HG02840 (cell line): ENCODE data around the gene DNAH8.
"Not testable (repeated sequence)": the region's sequence is repeated elsewhere in the genome, so short reads cannot be mapped to it uniquely, and the experiment has no call there.

ENCODE experiments used
- ATAC-seq: cut with Tn5 transposase; IDR thresholded peaks from one replicate; pipeline ENCODE4 v1.9.1; 2021; ENCODE audit warnings: mild to moderate bottlenecking, moderate library complexity, moderate number of reproducible peaks; ENCODE audit not compliant: unreplicated experiment, low FRiP score

The DNAH8 gene

DNA sequence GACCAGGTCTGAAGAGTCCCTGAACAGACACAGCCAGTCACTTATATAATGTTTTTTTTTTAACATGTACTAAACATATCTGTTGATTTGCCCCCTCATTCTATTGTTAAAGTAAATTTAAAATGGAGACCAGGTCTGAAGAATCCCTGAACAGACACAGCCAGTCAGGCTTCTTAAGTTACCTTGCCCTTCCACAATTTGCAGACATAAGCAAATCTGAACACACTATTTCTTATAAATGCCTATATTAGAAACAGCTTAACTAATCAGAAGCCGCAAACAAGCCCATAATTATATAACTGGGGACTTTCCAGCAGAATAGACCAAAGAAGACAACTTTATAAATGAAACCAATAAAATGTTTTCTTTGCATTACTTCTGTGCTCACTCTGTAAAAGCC lies 118.2 kb downstream of the DNAH8 start:
- ATAC-seq, result no peak

DNA sequence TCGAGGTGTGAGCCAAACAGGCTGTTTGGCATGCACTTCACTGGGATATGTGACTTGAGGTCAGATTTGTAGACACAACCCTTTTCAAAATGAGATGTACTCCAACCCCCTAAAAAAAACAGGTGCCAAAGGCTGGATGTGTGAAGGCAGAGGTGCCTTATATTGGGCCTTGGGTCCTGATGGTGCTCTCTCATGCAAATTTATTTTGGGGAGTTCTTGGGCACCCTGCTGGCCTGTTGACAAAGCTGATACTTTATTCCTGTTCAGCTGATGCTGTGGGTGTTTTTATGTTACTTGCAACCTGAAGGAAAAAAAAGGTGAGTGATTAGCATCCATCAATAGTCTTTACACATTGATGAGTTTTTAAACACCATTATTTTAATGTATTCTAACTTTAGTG lies 121.5 kb downstream of the DNAH8 start:
- no peak for ATAC-seq

DNA sequence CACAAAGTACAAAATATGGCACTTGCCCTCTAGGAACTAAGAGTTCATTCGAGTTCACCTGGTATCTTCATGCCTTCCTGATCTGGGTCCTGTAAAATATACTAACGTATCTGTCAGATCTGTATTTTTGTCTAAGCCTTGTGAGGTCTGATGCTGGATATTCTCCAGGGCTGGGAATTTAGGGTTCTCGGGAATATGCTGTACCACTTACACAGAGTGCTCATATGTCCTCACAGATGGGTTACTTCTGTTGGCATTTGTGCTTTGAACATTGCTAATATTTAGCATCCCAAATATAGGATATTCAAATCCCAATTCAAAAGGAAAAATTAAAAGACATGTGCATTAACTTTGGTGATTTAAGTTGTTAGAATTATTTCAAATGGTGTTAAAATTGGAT lies 122.0 kb downstream of the DNAH8 start:
- ATAC-seq, result no peak

DNA sequence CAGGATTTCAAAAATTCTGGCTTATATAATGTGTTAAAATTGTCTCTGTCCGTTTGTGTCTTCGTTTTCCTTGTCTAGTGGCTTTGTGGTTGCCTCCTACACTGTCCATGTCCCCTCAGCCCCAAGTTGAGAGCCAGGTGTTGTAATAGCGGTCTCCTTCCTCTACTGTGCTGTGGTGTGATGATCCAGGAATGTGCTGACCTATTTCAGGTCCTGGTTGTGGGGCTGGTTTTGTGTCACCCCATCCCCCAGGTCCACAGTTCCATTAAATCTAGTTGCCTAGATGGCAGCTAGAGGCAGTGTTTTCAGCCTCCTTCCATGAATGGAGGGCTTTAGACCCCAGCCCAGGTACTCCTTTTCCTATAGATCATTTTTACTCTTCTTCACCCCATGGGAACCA lies 128.7 kb downstream of the DNAH8 start:
- no peak for ATAC-seq

DNA sequence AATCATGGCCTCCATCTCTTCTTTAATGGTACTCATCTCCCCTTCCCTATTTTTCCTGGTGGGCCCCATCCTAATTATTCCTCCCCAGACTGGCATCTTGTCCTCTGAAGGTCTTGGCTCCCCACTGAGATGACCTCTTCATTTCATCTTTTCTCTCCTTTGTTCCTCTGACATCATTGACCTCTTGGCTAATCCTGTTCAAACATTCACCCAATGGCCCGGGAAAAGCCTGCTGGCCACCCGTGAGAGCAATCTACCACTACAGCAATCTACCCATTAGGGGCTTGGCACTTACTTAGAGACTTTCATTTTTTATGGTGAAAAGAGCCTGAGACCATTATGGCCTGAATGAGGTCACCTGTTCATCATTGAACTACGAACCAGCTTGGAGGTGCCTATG lies 130.8 kb downstream of the DNAH8 start:
- no peak for ATAC-seq

DNA sequence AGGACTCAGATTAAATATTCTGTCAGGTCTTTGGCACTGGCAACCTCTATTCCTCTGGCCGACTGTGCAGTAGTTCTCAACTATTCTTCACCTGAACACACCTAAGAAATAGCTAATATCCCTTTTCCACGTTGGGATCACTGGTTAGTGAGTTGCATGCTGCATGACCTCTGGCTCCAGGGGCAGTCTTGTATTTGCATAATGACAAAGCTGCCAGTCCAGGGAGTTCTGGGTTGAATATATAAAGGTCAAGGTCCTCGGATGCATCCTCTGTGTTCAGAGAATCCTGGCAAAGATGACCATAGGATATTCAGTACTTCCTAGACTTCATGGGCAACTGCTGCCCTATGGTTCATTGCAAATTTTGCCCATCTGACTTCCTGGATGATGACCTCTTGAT lies 131.2 kb downstream of the DNAH8 start:
- ATAC-seq, result no peak

DNA sequence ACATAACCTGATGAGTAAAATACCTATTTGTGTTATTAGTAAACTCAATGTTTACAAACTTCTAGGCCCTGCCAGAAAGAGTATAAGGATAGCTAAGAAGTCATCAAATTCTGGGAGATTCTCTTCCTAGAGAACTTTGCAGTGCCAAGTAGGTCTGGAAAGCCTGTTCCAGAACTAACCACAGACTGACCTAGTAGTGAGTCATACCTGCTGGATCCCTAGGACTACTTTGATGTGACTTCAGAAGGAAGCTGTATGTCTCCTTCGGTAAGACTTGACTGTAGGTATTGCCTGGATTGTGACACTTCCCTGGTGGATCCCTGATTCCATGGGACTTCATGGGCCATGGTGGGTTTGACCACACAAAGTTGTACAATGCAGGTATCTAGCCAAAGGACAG lies 131.7 kb downstream of the DNAH8 start:
- ATAC-seq, result no peak

DNA sequence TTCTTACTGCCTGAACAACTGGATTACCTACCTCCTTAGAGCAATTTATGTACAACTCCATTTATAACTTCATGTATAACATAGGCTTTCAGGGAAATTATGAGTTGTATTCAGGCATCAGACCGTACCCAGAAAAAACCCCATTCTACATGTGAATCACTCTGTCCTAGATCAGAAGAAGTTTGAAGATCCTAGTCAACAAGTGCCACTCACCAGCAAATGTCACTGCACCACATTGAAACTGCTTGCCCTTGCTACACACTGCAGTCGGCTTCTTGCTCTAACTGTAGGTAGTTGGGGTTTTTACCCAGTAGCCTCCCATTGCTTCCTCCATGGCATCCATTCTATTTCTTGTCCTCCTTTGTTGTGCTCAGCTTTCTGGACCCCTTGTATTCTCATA lies 132.4 kb downstream of the DNAH8 start:
- ATAC-seq, result no peak

DNA sequence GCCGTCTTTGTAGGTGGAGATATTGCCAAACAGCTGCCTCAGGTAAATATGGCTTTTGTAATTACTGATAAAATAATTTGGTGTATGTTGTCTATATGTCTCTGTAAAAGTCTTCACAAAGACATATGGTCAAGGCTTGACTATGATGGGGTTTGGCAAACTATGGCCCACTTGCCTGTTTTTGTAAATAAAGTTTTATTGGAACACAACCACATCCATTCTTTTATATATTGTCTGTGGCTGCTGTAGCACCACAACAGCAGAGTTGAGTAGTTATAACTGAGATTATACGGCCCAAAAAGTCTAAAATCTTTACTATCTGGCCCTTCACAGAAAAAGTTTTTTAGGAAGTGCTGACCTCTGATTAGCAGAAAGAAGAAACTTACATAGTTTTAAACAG lies 133.6 kb downstream of the DNAH8 start:
- ATAC-seq, result no peak

DNA sequence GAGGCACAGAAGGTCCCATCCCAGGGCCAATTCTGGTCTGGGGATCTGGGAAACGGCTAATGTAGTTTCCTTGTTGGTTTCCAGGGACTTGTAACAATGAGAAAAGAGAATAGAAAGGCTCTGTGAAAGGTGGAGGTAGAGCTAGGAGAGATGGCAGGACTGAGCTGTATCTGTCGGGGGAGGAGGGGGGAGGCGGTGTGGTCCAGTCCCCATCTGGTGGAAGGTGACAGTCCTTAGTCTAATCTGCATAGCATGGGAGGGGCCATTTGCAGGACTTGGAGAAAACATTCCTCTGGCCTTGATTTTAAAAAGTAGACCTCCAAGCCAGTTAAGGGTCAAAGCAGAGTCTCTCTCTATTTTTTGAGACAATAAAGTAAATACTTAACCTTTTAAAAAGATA lies 137.1 kb downstream of the DNAH8 start:
- no peak for ATAC-seq

DNA sequence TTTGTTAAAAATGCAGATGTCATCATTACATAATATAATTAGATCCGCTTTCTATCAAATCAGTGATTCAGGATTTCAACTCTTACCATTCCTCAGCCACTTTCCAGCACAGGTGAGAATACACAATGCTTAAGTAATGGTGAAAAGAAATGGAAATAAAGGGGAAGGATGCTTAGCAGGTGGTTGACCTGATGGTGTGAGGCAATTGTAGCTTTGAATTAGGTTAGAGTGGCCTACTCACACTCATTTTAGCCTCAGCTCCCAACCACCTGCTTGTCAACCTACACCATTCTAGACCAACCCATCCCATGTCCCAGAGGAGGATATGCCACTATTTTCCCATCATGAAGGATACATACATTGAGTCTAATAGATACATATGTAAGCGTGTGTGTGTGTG lies 138.1 kb downstream of the DNAH8 start:
- ATAC-seq, result no peak

DNA sequence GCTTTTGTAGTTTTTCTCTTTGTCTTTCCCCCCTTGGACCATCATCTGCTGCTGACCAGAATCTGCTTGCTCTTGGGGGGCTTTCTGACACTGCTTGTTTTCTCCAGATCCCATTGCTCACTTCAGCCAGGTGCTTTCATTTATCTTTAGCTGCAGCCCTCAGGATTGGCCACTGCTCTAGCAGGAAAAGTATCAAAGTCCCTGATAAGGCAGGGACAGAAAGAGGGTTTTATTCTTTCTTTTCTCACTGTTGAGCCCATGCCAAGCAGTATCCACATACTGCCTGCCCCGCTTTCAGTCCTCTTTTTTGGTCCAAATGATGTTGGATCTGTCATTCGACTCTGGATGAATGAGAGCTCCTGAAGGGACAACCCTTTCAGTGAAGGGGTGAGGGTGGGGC lies 141.4 kb downstream of the DNAH8 start:
- ATAC-seq, result no peak

DNA sequence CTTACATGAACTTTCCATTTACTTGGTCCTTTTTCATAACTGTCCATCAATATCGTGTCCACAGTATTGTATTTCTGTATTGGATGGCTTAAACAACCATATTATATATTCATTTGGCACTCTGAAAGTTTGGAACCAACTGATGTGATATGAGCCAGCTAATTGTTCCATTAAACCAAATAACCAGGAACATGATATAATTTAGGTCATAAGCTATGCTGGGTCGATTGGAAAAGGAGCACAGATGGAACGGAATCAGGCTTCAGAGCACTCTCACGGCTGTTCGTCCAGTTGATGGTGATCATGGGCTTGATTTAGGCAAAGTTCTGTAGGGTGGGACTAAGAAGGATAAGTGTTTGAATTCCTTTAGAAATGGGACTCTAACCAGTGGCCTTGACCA lies 142.7 kb downstream of the DNAH8 start:
- no peak for ATAC-seq

DNA sequence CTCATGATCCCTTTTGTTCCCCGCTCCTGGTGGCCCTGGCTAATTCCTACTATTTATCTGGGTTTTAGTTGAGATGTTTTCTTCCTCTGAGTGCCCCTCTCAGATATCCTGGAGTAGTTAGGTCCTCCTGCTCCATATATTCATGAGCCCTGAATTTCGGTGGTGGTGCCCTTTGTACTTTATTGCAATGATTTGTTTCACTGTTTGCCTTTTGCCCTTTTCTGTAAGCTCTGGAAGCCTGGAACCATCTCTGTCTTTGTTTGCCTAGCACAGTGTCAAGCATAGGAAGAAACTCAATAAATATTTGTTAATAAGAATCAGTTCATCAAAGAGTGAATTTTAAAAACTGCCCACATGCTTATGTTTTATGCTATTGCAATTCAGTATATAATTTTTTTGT lies 144.9 kb downstream of the DNAH8 start:
- ATAC-seq, result no peak

DNA sequence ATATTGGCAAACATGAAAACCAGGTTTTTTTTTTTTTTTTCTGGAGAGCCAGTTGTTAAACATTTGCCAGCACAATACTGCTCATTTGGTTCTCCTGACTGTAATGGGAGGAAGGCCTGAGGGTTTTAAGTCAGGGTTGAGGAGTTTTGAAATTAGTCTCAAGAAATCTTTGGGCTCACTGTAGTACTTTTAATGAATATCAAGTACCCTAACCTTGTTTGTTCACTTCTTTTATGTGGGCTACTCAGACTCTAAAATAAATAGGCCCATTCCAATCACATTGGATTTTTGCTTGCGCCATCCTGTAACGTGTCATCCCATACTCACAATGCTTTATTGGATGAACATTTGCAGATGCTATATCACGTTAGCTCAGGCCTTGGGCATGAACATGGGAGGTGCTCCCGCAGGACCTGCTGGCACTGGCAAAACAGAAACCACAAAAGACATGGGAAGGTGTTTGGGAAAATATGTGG lies 146.9 kb downstream of the DNAH8 start:
- ATAC-seq, result no peak

DNA sequence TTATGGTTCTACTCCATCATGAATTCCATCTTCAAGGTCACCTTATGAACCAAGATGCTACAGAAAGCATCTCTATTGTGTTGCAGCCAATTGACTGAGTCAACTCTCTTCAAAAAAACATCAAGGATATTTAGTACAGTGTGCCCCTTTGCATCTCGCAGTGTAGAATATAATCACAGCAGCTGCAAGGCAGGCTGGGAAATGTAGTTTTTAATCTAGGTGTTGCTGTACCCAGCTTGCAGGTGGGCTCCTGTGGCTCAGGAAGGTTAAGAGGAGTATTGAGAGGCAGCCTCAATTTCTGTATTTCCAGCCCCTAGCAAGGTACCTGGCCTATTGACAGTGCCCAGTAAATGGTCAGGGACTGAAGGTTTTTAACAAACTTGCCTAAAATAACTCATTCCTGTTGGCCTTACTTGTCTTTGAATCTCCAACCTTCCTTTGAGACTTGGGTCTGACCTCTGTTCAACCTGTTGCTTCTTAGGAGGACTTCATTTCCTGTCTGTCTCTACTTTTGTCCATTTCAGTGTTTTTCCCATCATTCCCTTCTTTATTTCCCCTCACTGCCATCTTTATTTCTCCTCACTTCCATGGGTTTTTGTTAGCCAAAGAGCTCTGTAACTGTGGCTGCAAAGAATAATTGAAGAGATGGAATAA lies 150.5 kb downstream of the DNAH8 start:
- no peak for ATAC-seq

DNA sequence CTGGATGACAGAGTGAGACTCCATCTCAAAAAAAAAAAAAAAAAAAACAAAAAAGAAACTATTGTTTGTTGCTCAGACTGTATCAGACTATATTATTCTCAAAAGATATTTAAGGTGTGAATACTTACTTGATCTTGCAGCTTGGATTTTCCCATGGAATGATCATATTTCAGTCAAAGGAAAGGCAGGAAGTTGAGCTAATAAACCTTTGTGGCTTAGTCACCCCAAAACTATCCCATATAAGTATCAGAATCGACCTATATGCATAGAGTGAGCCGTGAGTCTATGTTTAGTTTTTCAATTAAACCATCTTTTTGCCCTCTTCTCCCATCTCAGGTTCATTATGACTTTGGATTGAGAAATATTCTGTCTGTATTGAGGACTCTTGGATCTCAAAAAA lies 152.6 kb downstream of the DNAH8 start:
- ATAC-seq, result no peak

DNA sequence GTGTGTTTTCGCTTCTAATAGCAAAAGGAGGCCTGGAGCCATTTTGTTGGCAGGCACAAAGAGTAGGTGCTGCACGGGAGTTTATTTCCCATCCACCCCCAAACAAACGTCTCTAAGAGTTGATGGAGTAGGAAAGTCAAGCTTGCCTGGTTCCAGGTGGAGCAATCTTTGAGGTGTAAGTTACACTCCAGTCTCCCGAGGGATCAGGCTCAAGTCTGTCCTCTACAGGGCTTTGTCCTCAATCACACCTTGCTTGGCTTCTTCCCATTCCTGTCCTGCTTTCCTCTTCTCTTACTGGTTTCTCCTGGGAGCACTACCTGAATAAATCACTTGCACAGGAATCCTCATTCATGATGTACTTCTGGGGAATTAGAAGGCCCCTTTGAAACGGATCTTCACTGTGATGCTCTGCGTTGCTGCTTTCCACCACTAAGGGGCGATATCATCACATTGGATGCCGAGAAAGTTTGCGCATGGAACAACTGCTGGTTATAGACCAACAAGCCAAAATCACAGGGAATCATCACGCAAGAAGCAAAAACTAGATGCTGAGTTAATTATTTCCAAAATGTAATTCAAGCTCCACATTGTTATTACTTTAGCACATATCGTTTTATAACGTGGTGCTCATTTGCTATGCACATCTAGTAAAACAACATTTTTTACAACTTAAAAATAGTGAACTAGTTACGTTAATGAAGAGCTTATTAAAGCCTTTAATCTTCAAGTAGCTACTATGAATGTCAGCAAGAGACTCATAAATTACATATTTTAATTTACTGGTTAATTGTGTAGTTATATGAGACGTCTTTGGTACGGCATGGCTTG lies 156.8 kb downstream of the DNAH8 start:
- no peak for ATAC-seq

DNA sequence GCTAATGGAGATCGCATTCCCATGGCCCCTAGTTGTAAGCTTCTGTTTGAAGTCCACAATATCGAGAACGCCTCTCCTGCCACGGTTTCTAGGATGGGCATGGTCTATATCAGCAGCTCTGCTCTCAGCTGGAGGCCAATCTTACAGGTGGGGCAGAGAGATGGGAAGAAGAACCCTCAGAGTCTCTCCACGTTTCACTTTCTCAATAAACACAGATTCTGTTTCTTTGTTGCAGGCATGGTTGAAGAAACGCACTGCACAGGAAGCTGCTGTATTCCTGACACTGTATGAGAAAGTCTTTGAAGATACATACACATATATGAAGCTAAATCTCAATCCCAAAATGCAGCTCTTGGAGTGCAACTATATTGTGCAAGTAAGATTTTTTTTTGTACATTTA lies 157.9 kb downstream of the DNAH8 start:
- ATAC-seq, result no peak

DNA sequence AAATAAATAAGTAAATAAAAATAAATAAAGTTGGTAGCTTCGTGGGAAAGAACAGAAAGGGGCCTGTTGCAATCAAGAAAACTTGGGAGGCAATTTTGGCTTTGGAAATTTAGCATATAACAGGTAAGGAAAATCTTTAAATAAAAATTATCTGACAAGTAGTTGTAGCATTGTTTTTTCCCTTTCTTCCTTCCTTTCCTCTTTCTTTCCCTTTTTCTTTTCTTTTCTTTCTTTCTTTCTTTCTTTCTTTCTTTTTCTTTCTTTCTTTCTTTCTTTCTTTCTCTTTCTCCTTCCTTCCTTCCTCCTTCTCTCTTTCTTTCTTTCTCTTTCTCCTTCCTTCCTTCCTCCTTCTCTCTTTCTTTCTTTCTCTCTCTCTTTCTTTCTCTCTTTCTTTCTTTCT lies 158.7 kb downstream of the DNAH8 start:
- ATAC-seq, result not testable (repeated sequence)

DNA sequence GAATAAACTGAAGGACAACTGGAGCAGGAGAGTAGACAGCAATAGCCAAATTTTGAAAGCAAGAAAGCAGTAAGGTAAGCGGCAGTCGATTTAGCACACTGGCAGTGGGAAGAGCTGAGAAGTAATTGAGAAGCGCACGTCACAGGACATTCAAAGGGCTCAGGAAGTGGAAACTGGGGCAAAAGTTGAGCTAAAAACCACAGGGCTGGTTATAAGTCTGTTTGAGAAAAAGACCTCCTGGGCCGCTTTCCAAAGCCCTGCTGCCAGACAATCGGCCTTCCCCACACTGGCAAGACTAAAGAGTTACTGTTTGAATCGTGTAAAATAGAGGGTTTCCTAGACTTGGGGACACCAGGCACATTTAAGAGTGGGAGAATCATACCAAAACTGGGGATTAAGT lies 161.4 kb downstream of the DNAH8 start:
- ATAC-seq, result no peak

DNA sequence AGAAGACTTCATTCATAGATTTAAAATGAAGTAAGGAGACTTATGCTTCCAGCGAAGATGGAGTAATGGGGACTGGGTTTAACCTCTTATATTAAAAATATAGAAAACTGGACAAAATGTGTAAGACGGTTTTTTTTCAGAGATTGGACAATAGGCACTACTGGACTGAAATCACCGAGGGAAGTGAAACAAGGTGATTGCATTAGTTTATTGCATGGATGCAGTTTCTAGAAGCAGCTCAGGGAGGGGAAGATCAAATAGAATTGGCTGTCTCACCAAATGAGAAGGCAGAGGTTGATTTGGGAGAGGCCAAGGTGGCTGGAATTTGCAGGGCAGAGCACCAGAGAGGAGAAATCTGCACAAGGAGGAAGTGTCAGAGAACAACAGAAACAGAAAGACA lies 162.6 kb downstream of the DNAH8 start:
- no peak for ATAC-seq
